ENCODE measurements around the gene JARID2. TPM values are rescaled to one million over a fixed set of nuclear protein-coding genes. Genes with fewer than 3 reads are reported as not detected.

The JARID2 gene
- total and polyA plus RNA-seq, 2 of the 13 experiments (the other 11 are each of a cell fraction or from before 2014, with no cell fraction given): 7.5 to 10.3 TPM

DNA sequence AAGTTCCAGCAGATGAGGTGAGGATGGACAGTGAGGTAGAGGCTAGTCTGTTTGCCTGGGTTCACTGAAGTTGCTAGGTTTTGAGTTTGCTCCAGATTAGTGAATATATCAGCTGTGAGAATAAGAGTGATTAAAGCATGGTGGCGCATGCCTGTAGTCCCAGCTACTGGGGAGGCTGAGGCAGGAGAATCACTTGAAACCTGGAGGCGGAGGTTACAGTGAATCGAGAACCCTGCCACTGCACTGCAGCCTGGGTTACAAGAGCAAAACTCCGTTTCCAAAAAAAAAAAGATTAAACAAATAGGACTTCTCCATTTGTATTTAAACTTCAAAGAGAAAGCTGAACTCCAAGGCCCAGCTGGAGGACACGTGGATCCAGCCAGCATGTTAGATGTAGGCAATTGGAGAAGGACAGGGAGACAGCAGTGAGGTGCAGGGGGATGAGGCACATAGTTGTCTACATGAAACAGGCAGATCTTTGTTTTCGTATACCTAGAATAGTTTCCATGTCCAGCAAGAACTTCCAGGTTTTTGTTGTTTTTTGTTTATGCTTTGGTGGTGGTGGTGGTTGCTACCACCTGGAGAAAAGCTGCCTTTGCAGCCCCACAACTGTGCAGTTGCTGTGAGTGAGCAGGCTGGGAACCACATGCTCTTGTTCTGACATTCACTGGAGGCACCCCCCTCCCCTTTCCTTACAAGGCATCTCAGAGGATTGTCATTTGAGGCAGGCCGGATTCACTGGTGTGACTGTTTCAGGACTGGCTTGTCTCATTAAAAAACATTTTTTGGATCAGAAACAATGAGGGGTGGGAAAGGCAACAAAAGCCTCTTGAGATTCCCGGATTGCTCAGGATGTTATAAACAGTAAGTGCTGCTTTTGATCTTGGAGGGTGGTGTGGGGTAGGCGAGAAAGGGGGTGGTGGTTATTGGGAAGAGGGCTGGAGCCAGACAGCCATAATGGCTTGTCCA lies 72.3 kb downstream of the JARID2 start (continued):
- TF ChIP-seq, protein P1, sequence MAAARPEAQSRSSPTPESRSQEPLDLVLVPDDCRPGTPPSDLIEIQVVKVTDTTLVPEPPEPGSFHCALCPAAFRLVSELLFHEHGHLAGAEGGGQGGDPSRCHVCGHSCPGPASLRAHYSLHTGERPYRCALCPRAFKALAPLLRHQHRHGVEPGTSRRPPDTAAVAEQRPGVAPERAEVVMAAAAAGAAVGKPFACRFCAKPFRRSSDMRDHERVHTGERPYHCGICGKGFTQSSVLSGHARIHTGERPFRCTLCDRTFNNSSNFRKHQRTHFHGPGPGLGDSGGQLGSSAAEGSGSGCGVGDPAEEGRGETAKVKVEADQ (CRISPR knock-in tag; IDR thresholded peaks at IDR 0.05; ENCODE audit: borderline replicate concordance): no peak
- TF ChIP-seq MAFF (IDR thresholded peaks at IDR 0.05; ENCODE audit: low read depth, low read length) (no peak), RBM22 (optimal IDR thresholded peaks at IDR 0.05; ENCODE audit: low read length) (no peak), ZZZ3 (CRISPR knock-in tag; IDR thresholded peaks at IDR 0.05; ENCODE audit: borderline replicate concordance) (no peak; the same call in 1 of the 2 replicates), ZFP62 (CRISPR knock-in tag; IDR thresholded peaks at IDR 0.05) (no peak), ZNF567 (CRISPR knock-in tag; IDR thresholded peaks at IDR 0.05; ENCODE audit: borderline replicate concordance) (no peak), FOXO1 (CRISPR knock-in tag; IDR thresholded peaks at IDR 0.05) (no peak), ZFX (CRISPR knock-in tag; IDR thresholded peaks at IDR 0.05; ENCODE audit: low read depth) (0 out of 2 replicates have a peak, but pooled peaks have one; percentile 30), SOX5 (CRISPR knock-in tag; IDR thresholded peaks at IDR 0.05; ENCODE audit: borderline replicate concordance) (peak; percentile 70; the same call in 1 of the 2 replicates), FOSL1 (CRISPR knock-in tag; IDR thresholded peaks at IDR 0.05; ENCODE audit: borderline replicate concordance) (no peak), FOXJ3 (CRISPR knock-in tag; IDR thresholded peaks at IDR 0.05; ENCODE audit: borderline replicate concordance) (no peak), NFIC (IDR thresholded peaks at IDR 0.05; ENCODE audit: low read length) (peak; percentile 24; the same call in 1 of the 2 replicates), RCOR2 (CRISPR knock-in tag; IDR thresholded peaks at IDR 0.05) (no peak), SYNCRIP (IDR thresholded peaks at IDR 0.05; ENCODE audit: insufficient read depth, low read depth, low read length) (no peak), CENPX (CRISPR knock-in tag; IDR thresholded peaks at IDR 0.05) (no peak)
- TF ChIP-seq, protein P2, sequence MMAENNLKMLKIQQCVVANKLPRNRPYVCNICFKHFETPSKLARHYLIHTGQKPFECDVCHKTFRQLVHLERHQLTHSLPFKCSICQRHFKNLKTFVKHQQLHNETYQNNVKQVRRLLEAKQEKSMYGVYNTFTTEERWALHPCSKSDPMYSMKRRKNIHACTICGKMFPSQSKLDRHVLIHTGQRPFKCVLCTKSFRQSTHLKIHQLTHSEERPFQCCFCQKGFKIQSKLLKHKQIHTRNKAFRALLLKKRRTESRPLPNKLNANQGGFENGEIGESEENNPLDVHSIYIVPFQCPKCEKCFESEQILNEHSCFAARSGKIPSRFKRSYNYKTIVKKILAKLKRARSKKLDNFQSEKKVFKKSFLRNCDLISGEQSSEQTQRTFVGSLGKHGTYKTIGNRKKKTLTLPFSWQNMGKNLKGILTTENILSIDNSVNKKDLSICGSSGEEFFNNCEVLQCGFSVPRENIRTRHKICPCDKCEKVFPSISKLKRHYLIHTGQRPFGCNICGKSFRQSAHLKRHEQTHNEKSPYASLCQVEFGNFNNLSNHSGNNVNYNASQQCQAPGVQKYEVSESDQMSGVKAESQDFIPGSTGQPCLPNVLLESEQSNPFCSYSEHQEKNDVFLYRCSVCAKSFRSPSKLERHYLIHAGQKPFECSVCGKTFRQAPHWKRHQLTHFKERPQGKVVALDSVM (CRISPR knock-in tag; IDR thresholded peaks at IDR 0.05): peak; percentile 91
- TF ChIP-seq, protein P3, sequence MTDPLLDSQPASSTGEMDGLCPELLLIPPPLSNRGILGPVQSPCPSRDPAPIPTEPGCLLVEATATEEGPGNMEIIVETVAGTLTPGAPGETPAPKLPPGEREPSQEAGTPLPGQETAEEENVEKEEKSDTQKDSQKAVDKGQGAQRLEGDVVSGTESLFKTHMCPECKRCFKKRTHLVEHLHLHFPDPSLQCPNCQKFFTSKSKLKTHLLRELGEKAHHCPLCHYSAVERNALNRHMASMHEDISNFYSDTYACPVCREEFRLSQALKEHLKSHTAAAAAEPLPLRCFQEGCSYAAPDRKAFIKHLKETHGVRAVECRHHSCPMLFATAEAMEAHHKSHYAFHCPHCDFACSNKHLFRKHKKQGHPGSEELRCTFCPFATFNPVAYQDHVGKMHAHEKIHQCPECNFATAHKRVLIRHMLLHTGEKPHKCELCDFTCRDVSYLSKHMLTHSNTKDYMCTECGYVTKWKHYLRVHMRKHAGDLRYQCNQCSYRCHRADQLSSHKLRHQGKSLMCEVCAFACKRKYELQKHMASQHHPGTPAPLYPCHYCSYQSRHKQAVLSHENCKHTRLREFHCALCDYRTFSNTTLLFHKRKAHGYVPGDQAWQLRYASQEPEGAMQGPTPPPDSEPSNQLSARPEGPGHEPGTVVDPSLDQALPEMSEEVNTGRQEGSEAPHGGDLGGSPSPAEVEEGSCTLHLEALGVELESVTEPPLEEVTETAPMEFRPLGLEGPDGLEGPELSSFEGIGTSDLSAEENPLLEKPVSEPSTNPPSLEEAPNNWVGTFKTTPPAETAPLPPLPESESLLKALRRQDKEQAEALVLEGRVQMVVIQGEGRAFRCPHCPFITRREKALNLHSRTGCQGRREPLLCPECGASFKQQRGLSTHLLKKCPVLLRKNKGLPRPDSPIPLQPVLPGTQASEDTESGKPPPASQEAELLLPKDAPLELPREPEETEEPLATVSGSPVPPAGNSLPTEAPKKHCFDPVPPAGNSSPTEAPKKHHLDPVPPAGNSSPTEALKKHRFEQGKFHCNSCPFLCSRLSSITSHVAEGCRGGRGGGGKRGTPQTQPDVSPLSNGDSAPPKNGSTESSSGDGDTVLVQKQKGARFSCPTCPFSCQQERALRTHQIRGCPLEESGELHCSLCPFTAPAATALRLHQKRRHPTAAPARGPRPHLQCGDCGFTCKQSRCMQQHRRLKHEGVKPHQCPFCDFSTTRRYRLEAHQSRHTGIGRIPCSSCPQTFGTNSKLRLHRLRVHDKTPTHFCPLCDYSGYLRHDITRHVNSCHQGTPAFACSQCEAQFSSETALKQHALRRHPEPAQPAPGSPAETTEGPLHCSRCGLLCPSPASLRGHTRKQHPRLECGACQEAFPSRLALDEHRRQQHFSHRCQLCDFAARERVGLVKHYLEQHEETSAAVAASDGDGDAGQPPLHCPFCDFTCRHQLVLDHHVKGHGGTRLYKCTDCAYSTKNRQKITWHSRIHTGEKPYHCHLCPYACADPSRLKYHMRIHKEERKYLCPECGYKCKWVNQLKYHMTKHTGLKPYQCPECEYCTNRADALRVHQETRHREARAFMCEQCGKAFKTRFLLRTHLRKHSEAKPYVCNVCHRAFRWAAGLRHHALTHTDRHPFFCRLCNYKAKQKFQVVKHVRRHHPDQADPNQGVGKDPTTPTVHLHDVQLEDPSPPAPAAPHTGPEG (CRISPR knock-in tag; IDR thresholded peaks at IDR 0.05): no peak

Data from HepG2 (cell line).